HepG2 (cell line): ENCODE results near the gene UCN2. TPM values are rescaled to one million over a fixed set of nuclear protein-coding genes. Genes with fewer than 3 reads are reported as not detected.

ENCODE experiments used
- AGO1 ChIP-seq: fragments of 200-400 bp; formaldehyde crosslinking; IDR thresholded peaks from 2 replicates; pipeline ENCODE4 v1.6.1; 2017; ENCODE audit warnings: mild to moderate bottlenecking, low read depth, low read length, moderate library complexity; ENCODE audit not compliant: poor library complexity, severe bottlenecking
- ARNTL ChIP-seq: sonication (generic); formaldehyde crosslinking; IDR thresholded peaks from 2 replicates; pipeline ENCODE4 v1.4.0; 2020; ENCODE audit warnings: mild to moderate bottlenecking, missing genetic modification reagents
- ASH2L ChIP-seq: fragments of 300-600, 200-600 bp; sonication (generic); IDR thresholded peaks from 2 replicates; pipeline ENCODE4 v1.7.0; 2017; ENCODE audit warnings: low read depth, mild to moderate bottlenecking, moderate library complexity, mixed read lengths, low read length; ENCODE audit not compliant: insufficient read length
- DBP ChIP-seq: sonication (generic); formaldehyde crosslinking; IDR thresholded peaks from 2 replicates; pipeline ENCODE4 v1.4.0; 2020; ENCODE audit warnings: missing genetic modification reagents; ENCODE audit errors: not compliant biosample characterization
- GPBP1L1 ChIP-seq: sonication (generic); formaldehyde crosslinking; IDR thresholded peaks from 2 replicates; pipeline ENCODE4 v1.5.0; 2020; ENCODE audit warnings: mild to moderate bottlenecking, missing genetic modification reagents
- HOXA5 ChIP-seq: sonication (generic); formaldehyde crosslinking; IDR thresholded peaks from 2 replicates; pipeline ENCODE4 v1.4.0; 2020; ENCODE audit warnings: missing genetic modification reagents
- MXI1 ChIP-seq: IDR thresholded peaks from 3 replicates; pipeline ENCODE4 v1.6.1; 2012; ENCODE audit warnings: low read depth, low read length, inconsistent platforms, borderline replicate concordance
- RNF219 ChIP-seq: sonication (generic); formaldehyde crosslinking; IDR thresholded peaks from 2 replicates; pipeline ENCODE4 v1.5.0; 2020; ENCODE audit warnings: mild to moderate bottlenecking, missing genetic modification reagents
- RORA ChIP-seq: sonication (generic); formaldehyde crosslinking; IDR thresholded peaks from 2 replicates; pipeline ENCODE4 v1.5.0; 2020; ENCODE audit warnings: mild to moderate bottlenecking, missing genetic modification reagents, moderate library complexity
- SETDB1 ChIP-seq: sonication (generic); formaldehyde crosslinking; IDR thresholded peaks from 2 replicates; pipeline ENCODE4 v1.5.1; 2020; ENCODE audit warnings: missing genetic modification reagents, mild to moderate bottlenecking, borderline replicate concordance
- SMC3 ChIP-seq: IDR thresholded peaks from 2 replicates; pipeline ENCODE4 v1.6.1; 2011; ENCODE audit warnings: low read length, improper control_type of control experiment
- ZNF136 ChIP-seq: sonication (generic); formaldehyde crosslinking; IDR thresholded peaks from 2 replicates; pipeline ENCODE4 v1.8.1; 2022; ENCODE audit warnings: low read depth, mild to moderate bottlenecking, moderate library complexity, missing genetic modification reagents
- ZNF569 ChIP-seq: sonication (generic); formaldehyde crosslinking; IDR thresholded peaks from 2 replicates; pipeline ENCODE4 v1.5.0; 2020; ENCODE audit warnings: mild to moderate bottlenecking, missing genetic modification reagents, moderate library complexity, borderline replicate concordance
- ZNF749 ChIP-seq: sonication (generic); formaldehyde crosslinking; IDR thresholded peaks from 2 replicates; pipeline ENCODE4 v1.8.0; 2022; ENCODE audit warnings: mild to moderate bottlenecking, missing genetic modification reagents, moderate library complexity, borderline replicate concordance
- ZNF800 ChIP-seq: sonication (generic); formaldehyde crosslinking; IDR thresholded peaks from 2 replicates; pipeline ENCODE4 v1.4.0; 2020; ENCODE audit warnings: missing genetic modification reagents
- ZNF850 ChIP-seq: sonication (generic); formaldehyde crosslinking; conservative IDR thresholded peaks from 2 replicates; pipeline ENCODE4 v1.9.0; 2021; ENCODE audit warnings: mild to moderate bottlenecking, missing genetic modification reagents
- polyA plus RNA-seq, 8 experiments: library from polyadenylated mRNA; depleted of rRNA in 3 of 8; stranded (reverse) in 7 of 8; unstranded in 1 of 8; fragments of >200 nt; fragmentation: Illumina TruSeq in 4 of 8; extraction: Trizol in 4 of 8; gene quantifications; 2 replicates each; pipeline versions ENCODE4 v1.2.1 to v1.2.3, GENCODE V29; 2011 to 2016; ENCODE audit warnings: low read depth in 4 of 8, missing spikeins in 1 of 8, mixed read lengths in 1 of 8; ENCODE audit not compliant: insufficient read depth in 1 of 8
- total RNA-seq, 5 experiments: library from RNA; depleted of rRNA; stranded (reverse); fragments of >200 nt; fragmentation: Illumina TruSeq; extraction: Trizol; gene quantifications; 2 replicates each; pipeline ENCODE4 v1.2.3, GENCODE V29; 2016; ENCODE audit warnings: low read depth in 1 of 5
- TF ChIP-seq, protein P1 (sequence below): sonication (generic); formaldehyde crosslinking; IDR thresholded peaks from 2 replicates; pipeline ENCODE4 v1.4.0; 2020; ENCODE audit warnings: missing genetic modification reagents
- TF ChIP-seq, protein P2 (sequence below): sonication (generic); formaldehyde crosslinking; IDR thresholded peaks from 2 replicates; pipeline ENCODE4 v1.4.0; 2020; ENCODE audit warnings: low read depth, mild to moderate bottlenecking, missing genetic modification reagents

UCN2 gene
- total and polyA plus RNA-seq, 2 of the 13 experiments (the other 11 are each of a cell fraction or from before 2014, with no cell fraction given) = 0.07 to 1.5 TPM

DNA sequence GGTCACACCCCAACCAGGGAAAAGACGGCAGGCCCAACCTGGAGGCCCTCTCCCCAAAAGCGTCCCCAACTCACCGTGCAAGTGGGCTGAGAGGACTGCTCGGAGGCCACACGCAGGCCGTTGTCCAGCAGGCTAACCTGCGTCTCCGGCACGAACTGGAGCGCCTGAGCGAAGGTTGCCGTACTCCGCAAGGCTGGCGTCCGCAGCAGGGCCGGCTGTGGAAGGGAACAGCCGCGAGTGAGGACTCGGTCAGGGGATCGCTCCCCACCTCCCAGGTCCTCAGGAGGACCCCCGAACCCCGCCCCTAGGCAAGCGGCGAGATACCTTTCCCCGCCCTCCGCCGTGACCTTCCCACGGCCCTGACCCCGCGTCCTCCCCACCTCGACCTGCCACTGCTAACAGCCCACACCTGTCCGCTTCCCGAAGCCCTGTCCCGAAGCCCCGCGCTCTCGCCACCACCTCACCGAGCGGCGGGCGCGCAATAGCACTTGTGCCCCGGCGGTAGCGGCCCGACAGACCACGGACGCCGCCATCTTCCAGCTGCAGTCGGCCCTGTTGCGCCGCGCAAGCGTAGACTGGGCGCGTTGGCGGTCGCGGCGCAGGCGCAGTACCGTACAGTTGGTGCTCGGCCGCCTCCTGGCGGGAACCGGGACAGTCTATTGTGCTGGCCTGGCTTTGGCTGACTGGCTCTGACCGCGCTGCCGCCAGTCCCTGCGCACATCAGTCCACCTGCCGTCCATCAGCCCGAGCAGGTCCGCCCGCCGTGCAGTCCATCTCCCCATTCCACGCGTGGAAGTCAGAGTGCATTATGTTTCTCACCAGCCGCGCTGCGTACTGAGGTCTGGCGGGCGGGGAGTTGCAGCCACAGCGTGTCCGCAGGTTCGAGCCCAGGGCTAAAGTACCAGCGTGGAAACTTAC is 45.8 kb upstream of the UCN2 start, which contains the start of gene UQCRC1 (continued):
- TF ChIP-seq, protein P1, sequence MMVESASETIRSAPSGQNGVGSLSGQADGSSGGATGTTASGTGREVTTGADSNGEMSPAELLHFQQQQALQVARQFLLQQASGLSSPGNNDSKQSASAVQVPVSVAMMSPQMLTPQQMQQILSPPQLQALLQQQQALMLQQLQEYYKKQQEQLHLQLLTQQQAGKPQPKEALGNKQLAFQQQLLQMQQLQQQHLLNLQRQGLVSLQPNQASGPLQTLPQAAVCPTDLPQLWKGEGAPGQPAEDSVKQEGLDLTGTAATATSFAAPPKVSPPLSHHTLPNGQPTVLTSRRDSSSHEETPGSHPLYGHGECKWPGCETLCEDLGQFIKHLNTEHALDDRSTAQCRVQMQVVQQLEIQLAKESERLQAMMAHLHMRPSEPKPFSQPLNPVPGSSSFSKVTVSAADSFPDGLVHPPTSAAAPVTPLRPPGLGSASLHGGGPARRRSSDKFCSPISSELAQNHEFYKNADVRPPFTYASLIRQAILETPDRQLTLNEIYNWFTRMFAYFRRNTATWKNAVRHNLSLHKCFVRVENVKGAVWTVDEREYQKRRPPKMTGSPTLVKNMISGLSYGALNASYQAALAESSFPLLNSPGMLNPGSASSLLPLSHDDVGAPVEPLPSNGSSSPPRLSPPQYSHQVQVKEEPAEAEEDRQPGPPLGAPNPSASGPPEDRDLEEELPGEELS (CRISPR knock-in tag) = no peak
- TF ChIP-seq ZNF569 (CRISPR knock-in tag) (no peak), GPBP1L1 (no peak), DBP (CRISPR knock-in tag) (peak; percentile 77), SETDB1 (CRISPR knock-in tag) (no peak), ARNTL (CRISPR knock-in tag) (no peak), RORA (CRISPR knock-in tag) (no peak), HOXA5 (CRISPR knock-in tag) (no peak), AGO1 (peak; percentile 67), ZNF136 (CRISPR knock-in tag) (0 out of 2 replicates have a peak, but pooled peaks have one; percentile 39), ZNF749 (CRISPR knock-in tag) (peak; percentile 86; the same call in 1 of the 2 replicates), MXI1 (peak; percentile 60; the same call in 1 of the 3 replicates), ASH2L (peak; percentile 86), ZNF800 (peak; percentile 71), ZNF850 (CRISPR knock-in tag) (no peak), SMC3 (peak; percentile 4; the same call in 1 of the 2 replicates), RNF219 (no peak)
- TF ChIP-seq, protein P2, sequence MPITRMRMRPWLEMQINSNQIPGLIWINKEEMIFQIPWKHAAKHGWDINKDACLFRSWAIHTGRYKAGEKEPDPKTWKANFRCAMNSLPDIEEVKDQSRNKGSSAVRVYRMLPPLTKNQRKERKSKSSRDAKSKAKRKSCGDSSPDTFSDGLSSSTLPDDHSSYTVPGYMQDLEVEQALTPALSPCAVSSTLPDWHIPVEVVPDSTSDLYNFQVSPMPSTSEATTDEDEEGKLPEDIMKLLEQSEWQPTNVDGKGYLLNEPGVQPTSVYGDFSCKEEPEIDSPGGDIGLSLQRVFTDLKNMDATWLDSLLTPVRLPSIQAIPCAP (CRISPR knock-in tag) = no peak
